ENCODE measurements around the gene MITF. TPM values are rescaled to one million over a fixed set of nuclear protein-coding genes. Genes with fewer than 3 reads are reported as not detected.

The MITF gene
- total RNA-seq, 2 donors from 2014 or later, result 9.3 to 12.2 TPM

GRCh38 chr3:69770976-69771634 lies 31.8 kb downstream of the MITF start:
- Histone ChIP-seq H3K27me3 (no peaks in the 10 kb centered on the region), H3K36me3 (replicated peaks in 1 of 2; ENCODE audit: insufficient read depth in 1 of 2, low read depth in 2 of 2) (no peaks in the 10 kb centered on the region), H3K9me3 (no peaks in the 10 kb centered on the region), H3K27ac (peak overlapping the region in 1 of 4 donors; percentile 36), H3K4me3 (no peak overlapping the region), H3K4me1 (peaks cover 10% of the 10 kb centered on the region)
- TF ChIP-seq POLR2A (IDR thresholded peaks at IDR 0.05), result no peak
- TF ChIP-seq CTCF (IDR thresholded peaks at IDR 0.05), result no peak
- ATAC-seq (no peak), DNase-seq (no peak)
- intact Hi-C loops (cut with DNase I), result no loop called here
- 78 to 82% methylated on average over 6 of the region's 6 CpGs for WGBS, 2 donors

GRCh38 chr3:69772152-69772867 lies 33.0 kb downstream of the MITF start:
- peaks cover 10% of the 10 kb centered on the region for H3K4me1 ChIP-seq
- TF ChIP-seq POLR2A (IDR thresholded peaks at IDR 0.05) (no peak), CTCF (IDR thresholded peaks at IDR 0.05) (no peak)

GRCh38 chr3:69774029-69774428 lies 34.8 kb downstream of the MITF start:
- H3K27me3 ChIP-seq, result no peaks in the 10 kb centered on the region
- H3K4me3 ChIP-seq, result no peak overlapping the region
- 76 to 85% methylated on average over 1 of the region's 1 CpG for WGBS, 2 donors
- intact Hi-C loops (cut with DNase I), result no loop called here
- H3K36me3 ChIP-seq (replicated peaks in 1 of 2; ENCODE audit: insufficient read depth in 1 of 2, low read depth in 2 of 2), result no peaks in the 10 kb centered on the region
- no peak overlapping the region for H3K27ac ChIP-seq
- peak; percentile 44 to 58 (median 50) for DNase-seq
- H3K4me1 ChIP-seq, result peaks cover 6% of the 10 kb centered on the region
- H3K9me3 ChIP-seq, result no peaks in the 10 kb centered on the region
- ATAC-seq, result no peak
- no peak for TF ChIP-seq POLR2A (IDR thresholded peaks at IDR 0.05)
- no peak for TF ChIP-seq CTCF (IDR thresholded peaks at IDR 0.05)

More at GRCh38 chr3:69772152-69772867, 33.0 kb downstream of the MITF start:
- no peak for ATAC-seq
- intact Hi-C loops (cut with DNase I), result no loop called here
- Histone ChIP-seq H3K4me3 (no peak overlapping the region), H3K27me3 (no peaks in the 10 kb centered on the region), H3K36me3 (replicated peaks in 1 of 2; ENCODE audit: insufficient read depth in 1 of 2, low read depth in 2 of 2) (no peaks in the 10 kb centered on the region), H3K27ac (no peak overlapping the region), H3K9me3 (no peaks in the 10 kb centered on the region)
- no peak for DNase-seq
- WGBS, 2 donors, result 40 to 44% methylated on average over 2 of the region's 2 CpGs

- Histone ChIP-seq H3K36me3 (replicated peaks in 1 of 2; ENCODE audit: insufficient read depth in 1 of 2, low read depth in 2 of 2) (no peaks in the 10 kb centered on the region), H3K27me3 (no peaks in the 10 kb centered on the region), H3K27ac (no peak overlapping the region), H3K9me3 (no peaks in the 10 kb centered on the region), H3K4me1 (peaks cover 2% of the 10 kb centered on the region), H3K4me3 (no peak overlapping the region)
- no peak for TF ChIP-seq POLR2A (IDR thresholded peaks at IDR 0.05)
- TF ChIP-seq CTCF (IDR thresholded peaks at IDR 0.05), result no peak
- DNase-seq, result no peak
- 93 to 94% methylated on average over 3 of the region's 3 CpGs for WGBS, 2 donors
- ATAC-seq, result no peak
- intact Hi-C loops (cut with DNase I), result no loop called here
These were observed 36.5 kb downstream of the MITF start for GRCh38 chr3:69775751-69776150.
